Measurements from ENCODE around the gene P4HA2.

The P4HA2 gene

DNA sequence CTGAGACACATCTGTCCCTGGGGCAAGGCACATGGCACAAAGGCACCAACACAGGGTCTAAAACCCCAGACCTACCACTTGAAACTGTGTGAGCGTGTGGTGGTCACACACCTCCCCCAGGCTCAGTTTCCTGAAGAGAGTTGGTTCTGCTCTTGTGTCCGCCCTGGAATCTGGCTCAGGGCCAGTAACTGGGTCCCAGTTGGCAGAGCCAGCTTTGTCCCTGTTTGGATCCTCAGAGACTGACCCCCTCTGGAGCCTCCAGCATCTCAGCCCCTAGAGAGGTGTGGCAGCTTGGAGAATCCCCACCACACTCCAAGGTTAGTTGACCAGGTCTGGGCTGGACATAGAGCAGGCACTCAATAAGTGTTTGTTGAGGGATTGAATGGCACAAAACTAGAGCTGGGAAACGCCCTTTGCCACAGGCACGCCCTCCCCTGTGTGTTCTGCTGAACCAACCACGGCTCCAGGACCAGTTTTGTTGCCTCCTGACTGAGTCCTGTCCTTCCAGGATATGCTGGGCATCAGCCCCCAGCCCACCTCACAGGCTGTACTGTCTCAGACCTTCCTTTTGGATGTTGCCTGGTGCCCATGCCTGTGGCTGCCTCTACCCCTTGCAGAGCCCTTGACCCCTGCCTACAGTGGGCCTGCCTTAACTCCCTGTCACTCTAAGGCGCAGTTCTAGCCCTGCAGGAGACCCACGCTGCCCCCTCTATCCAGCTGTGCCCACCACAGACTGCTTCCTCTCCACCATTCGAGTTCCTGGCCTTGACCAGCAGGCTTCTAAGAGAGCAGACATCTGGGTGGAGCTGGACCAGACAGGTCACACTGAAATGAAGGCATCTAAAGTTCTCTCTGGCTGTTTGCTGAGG, 26.0 kb upstream of the P4HA2 start:
- DNase-seq (ENCODE audit: low read depth) = peak; percentile 30
- TF ChIP-seq CTCF (IDR thresholded peaks at IDR 0.05; ENCODE audit: insufficient read depth, low read depth, low read length, missing control alignments) = no peak
- no peak overlapping the region for H3K4me3 ChIP-seq (ENCODE audit: low read length)

DNA sequence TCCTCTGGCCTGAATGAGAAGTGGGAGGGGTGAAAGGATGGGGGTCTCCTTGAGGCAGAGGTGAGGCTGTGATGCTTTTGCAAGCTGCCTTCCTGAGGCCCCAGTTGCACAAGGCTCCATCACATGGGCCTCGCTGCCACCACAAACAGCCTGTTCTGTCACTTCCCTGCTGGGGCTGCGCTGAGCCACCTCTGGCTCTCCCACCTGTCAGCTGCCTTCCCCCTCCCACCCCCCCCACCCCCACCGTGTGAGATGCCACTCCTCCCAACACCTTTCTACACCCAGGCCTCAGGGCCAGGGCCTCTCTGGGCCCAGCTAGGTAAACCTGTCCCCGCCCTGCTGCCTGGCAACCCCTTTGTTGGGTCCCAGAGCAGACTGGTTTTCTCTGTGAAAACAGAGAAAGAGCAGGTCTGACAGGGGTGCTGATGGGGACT, 25.4 kb upstream of the P4HA2 start:
- H3K4me3 ChIP-seq (ENCODE audit: low read length) = no peak overlapping the region
- TF ChIP-seq CTCF (IDR thresholded peaks at IDR 0.05; ENCODE audit: insufficient read depth, low read depth, low read length, missing control alignments) = no peak
- peak; percentile 27 for DNase-seq (ENCODE audit: low read depth)

DNA sequence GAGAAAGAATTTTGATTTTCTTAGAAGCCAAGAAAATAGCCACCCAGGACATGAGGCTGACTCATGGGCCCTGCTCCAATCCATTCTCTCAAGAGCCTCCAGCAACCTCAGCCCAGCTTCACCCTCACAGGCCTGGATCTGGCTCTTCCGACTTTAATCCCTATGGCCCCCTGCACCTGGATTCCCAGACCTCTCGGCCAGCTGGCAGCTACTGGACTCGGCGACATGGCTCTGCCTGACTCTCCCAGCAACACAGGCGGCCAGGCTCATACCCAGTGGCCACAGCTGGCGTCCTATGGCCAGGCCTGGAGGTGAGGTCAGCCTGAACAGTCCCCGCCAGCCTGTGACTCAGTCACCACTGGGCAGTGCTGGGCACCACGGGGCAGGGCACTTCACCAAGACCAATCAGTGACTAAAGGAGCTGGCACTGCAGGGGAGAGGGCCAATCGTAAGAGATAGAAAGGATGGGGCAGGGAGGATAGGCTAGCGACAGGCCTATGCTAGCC, 23.6 kb upstream of the P4HA2 start:
- no peak overlapping the region for H3K4me3 ChIP-seq (ENCODE audit: low read length)
- no peak for DNase-seq (ENCODE audit: low read depth)
- TF ChIP-seq CTCF (IDR thresholded peaks at IDR 0.05; ENCODE audit: insufficient read depth, low read depth, low read length, missing control alignments) = no peak

- no peak for DNase-seq (ENCODE audit: low read depth)
- no peak overlapping the region for H3K4me3 ChIP-seq (ENCODE audit: low read length)
- no peak for TF ChIP-seq CTCF (IDR thresholded peaks at IDR 0.05; ENCODE audit: insufficient read depth, low read depth, low read length, missing control alignments)
These were observed 22.9 kb upstream of the P4HA2 start for GRCh38 chr5:132250547-132250946.

DNA sequence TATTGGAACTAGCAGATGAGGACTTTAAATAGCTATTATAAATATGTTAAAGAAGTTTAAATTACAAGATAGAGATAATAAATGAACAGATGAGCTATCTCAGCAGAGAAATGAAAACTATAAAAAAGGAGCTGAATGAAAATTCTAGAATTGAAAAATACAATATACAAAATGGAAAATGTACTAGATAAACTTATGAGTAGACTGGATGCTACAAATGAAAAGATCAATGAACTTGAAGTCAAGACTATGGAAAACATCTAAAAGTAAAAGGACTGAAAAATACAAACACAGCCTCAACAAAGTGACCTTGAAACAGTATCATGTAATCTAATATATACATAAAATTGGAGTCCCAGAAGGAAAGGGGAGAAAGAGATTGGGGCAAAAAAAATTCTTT, 19.2 kb upstream of the P4HA2 start:
- H3K4me3 ChIP-seq (ENCODE audit: low read length) = no peak overlapping the region
- DNase-seq (ENCODE audit: low read depth) = no peak
- TF ChIP-seq CTCF (IDR thresholded peaks at IDR 0.05; ENCODE audit: insufficient read depth, low read depth, low read length, missing control alignments) = no peak

DNA sequence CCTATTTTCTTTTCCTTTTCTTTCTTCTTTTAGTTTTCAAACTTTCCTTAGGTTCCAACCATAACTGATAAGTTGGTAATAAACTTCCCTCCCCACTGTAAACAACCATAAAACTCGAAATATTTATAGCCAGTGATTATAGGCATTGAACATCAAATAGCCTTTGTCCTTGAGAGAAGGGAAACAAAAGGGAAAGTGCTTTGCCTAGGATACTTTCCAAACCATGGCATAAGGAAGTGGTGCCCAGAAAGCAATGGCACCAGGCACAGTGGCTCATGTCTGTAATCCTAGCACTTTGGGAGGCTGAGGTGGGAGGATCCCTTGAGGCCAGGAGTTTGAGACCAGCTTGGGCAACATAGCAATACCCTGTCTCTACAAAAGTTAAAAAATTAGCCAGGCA, 17.9 kb upstream of the P4HA2 start:
- TF ChIP-seq CTCF (IDR thresholded peaks at IDR 0.05; ENCODE audit: insufficient read depth, low read depth, low read length, missing control alignments) = no peak
- no peak overlapping the region for H3K4me3 ChIP-seq (ENCODE audit: low read length)

More for the DNA sequence above, 17.9 kb upstream of the P4HA2 start:
- no peak for DNase-seq (ENCODE audit: low read depth)
